Activated naive CD4-positive, alpha-beta T cell treated with anti-CD3 and anti-CD28 coated beads, Interleukin-2, amount 50 U/mL, for 24 hours (primary cell): ENCODE results near the gene SLC2A8.

Experiments
- H3K27ac Mint-ChIP-seq: one replicate; pipeline ENCODE4 v1.8.0; 2021; ENCODE audit warnings: mild to moderate bottlenecking, mixed read lengths
- H3K27me3 Mint-ChIP-seq: one replicate; pipeline ENCODE4 v1.8.0; 2021; ENCODE audit warnings: mixed read lengths
- H3K36me3 Mint-ChIP-seq: one replicate; pipeline ENCODE4 v1.8.0; 2021; ENCODE audit warnings: mixed read lengths
- H3K4me1 Mint-ChIP-seq: one replicate; pipeline ENCODE4 v1.8.0; 2021; ENCODE audit warnings: mixed read lengths
- H3K4me3 Mint-ChIP-seq: one replicate; pipeline ENCODE4 v1.8.0; 2021; ENCODE audit warnings: mild to moderate bottlenecking, mixed read lengths
- H3K9me3 Mint-ChIP-seq: one replicate; pipeline ENCODE4 v1.8.0; 2021; ENCODE audit warnings: mixed read lengths

The SLC2A8 gene

DNA sequence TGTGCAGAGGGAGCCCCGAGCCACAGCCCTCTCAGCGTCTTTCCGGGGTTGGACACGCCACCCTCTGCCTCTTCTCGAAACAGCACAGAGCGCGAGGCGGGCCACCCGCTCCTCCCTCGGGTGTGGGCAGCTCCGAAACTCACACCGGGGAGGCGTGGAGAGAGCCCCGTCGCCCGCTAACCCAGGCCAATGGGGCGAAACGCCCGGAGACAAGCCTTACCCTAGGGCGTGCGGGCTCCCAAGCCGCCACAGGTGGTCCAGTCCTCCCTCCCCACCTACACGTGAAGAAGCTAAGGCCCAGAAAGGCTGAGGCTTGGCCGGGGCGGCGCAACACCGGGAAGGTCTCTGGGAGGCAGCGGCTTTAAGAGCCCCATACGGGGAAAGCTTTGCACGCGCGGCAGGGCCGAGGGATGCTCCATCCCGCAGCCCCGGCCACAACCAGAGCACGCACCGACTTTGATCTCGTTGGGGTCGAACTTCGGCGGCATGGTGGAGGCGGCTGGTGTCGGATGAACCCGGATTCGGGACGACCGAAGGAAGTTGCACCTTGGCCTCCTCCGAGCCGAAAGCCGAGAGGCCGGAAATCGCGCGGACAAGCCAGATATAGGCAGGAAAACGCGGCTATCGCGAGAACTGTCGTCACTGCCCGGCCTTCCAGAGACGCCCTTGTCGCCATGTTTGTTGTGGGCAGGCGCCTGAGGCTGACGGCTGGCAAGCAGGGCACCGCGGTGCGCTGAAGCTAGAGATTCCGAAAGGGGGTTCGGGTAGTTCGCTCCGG lies 54.0 kb downstream of the SLC2A8 start, which contains the start of the genes LRSAM1 and RPL12:
Gene LRSAM1 (plus strand): TSS at position 681 of the 778 bp plus-strand sequence. CDS start 3,018 bp downstream, outside the sequence.
Gene RPL12 (minus strand): TSS at position 577 of the 778 bp plus-strand sequence. CDS start 89 bp downstream, at position 488.
- peaks cover 44% of the 10 kb centered on the region for H3K36me3 Mint-ChIP-seq
- H3K9me3 Mint-ChIP-seq = no peaks in the 10 kb centered on the region
- peak within 1 kb of the TSS; percentile 99 for H3K27ac Mint-ChIP-seq
- peaks cover 37% of the 10 kb centered on the region for H3K4me1 Mint-ChIP-seq
- no peaks in the 10 kb centered on the region for H3K27me3 Mint-ChIP-seq
- H3K4me3 Mint-ChIP-seq = peak within 1 kb of the TSS; percentile 95

DNA sequence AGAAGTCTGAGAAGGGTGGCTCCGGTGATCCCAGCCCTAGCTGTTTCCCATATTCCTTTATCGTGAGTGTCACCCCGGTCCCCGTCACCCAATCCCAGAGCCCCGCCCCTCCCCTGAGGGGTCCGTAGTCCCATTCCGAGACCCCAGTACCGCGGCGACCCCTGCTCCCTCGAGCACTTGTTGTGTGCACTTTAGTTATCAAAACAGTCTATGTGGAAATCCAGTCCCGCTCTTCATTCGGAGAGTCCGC lies 54.6 kb downstream of the SLC2A8 start:
- H3K27me3 Mint-ChIP-seq = no peaks in the 10 kb centered on the region
- H3K27ac Mint-ChIP-seq = peak overlapping the region; percentile 99
- H3K4me1 Mint-ChIP-seq = peaks cover 36% of the 10 kb centered on the region
- H3K9me3 Mint-ChIP-seq = no peaks in the 10 kb centered on the region
- H3K36me3 Mint-ChIP-seq = peaks cover 40% of the 10 kb centered on the region
- peak overlapping the region; percentile 95 for H3K4me3 Mint-ChIP-seq

DNA sequence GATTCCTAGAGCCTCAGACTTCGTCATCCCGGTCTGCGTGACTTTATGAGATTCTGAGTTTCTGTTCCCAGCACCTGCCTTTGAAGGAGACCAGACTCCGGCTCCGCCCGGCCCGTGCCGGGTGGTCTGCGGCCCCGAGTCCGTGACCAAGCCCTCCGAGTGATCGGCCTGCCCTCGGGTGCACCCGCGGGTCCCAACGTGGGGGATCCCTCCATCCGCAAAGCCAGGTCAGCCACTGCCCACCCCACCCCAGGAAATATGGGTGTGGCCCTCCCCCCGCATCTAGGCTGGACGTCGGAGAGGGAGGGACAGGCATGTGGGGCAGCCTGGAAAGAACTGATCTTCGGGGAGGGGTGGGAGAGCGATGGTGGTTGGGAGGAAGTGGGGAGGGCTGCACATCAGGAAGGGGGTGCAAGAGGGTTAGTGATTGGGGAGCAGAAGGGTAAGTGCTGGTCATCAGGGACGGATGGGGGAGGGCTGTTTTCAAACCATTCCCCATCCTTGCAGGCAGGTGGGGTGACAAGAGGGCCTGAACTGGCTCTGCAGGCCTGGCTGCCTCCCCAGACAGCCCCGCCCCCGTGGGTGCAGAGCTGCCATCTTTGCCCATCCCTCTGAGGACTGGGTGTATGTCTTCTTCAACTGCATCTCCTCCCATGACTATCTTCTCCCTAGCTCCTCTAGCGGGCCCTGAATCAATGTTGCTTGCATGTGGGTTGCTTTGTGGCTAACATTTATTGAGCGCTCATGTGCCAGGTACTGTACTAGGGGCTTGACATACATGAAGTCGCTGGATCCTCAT lies 55.1 kb downstream of the SLC2A8 start:
- Mint-ChIP-seq H3K4me3 (peak overlapping the region; percentile 95), H3K36me3 (peaks cover 37% of the 10 kb centered on the region), H3K9me3 (no peaks in the 10 kb centered on the region), H3K4me1 (peaks cover 33% of the 10 kb centered on the region), H3K27me3 (no peaks in the 10 kb centered on the region), H3K27ac (peak overlapping the region; percentile 99)

DNA sequence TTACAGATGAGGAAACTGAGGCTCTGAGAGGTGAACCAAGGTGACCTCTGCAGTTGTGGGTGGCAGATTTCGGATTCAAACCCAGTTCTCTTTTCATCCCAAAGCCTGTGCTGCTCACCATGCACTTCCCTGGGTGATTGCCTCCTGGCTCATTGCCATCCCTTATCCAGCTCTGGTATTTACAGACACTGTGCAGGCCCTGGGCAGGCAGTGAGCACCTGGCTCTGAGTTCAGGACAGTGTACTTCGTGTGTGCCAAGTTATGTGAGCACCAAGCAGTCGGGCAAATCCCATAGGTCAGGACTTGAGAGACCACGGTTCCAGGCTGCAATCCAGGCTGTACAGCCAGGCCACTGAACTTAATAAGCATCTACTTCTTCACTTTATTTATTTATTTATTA lies 55.7 kb downstream of the SLC2A8 start:
- peak overlapping the region; percentile 95 for H3K4me3 Mint-ChIP-seq
- no peaks in the 10 kb centered on the region for H3K27me3 Mint-ChIP-seq
- H3K27ac Mint-ChIP-seq = no peak overlapping the region
- H3K4me1 Mint-ChIP-seq = peaks cover 28% of the 10 kb centered on the region
- no peaks in the 10 kb centered on the region for H3K9me3 Mint-ChIP-seq
- peaks cover 33% of the 10 kb centered on the region for H3K36me3 Mint-ChIP-seq

DNA sequence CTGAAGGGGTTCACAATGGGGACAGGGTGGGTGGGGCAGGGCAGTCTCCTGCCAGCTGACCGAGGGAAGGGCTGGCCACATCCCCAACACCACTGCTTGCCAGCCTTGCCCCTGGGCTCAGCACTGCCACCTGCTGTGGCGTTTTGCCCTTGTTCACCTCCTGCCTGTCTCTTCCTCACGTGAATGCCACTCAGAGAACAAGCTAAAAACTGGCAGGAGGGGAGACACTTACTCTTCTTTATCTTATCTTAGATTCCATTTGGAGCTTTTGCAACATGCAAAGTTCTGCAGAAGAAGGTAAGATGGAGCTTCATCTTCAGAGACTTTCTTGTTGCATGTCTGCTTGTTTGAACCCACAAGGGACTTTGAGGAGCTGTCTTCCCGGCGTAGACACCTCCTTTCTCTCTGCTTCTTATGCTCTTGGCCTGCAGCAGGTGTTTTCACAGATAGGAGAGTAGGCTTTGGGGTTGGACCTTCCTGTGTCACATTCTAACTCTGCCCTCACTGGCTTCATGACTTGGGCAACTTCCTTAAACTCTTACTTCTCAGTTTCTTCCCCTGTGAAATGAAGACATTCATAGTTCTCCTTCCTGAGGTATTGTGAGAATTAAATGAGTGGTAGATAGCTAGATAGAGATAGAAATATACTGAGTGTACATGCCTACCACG lies 58.5 kb downstream of the SLC2A8 start:
- H3K4me3 Mint-ChIP-seq = no peak overlapping the region
- peaks cover 13% of the 10 kb centered on the region for H3K4me1 Mint-ChIP-seq
- H3K27me3 Mint-ChIP-seq = no peaks in the 10 kb centered on the region
- no peaks in the 10 kb centered on the region for H3K9me3 Mint-ChIP-seq
- no peak overlapping the region for H3K27ac Mint-ChIP-seq
- peaks cover 11% of the 10 kb centered on the region for H3K36me3 Mint-ChIP-seq

DNA sequence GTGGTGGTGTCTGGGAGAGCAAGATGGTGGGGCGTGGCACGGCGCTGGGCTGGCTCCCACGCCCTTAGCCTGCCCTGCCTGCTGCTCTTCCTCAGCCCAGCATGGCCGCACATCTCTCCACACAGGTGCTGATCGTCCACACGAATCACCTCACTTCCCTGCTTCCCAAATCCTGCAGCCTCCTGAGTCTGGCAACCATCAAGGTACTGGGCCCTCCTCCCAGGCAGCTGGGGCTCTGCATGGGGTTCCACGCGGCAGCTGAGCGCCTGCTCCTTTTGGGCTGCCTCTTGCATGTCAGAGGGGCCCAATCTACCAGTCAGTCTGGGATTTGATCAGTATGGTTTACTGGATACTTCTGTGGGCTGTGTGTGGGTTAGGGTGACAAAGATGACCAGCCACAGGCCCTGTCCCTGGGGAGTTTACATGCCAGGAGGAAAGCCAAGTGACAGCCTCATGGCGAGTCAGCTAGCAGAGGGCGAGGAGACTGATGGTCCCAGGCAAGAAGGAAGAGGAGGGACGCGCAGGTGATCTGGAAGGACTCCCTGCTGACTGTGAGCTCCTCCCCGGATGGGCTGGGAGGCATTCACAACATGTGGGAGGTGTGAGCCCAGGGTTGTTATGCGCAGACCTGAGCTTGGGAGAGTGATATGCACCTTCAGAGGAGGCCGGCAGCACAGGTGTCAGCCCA lies 60.4 kb downstream of the SLC2A8 start:
- Mint-ChIP-seq H3K9me3 (no peaks in the 10 kb centered on the region), H3K27ac (no peak overlapping the region), H3K36me3 (peaks cover 7% of the 10 kb centered on the region), H3K4me1 (peaks cover 9% of the 10 kb centered on the region), H3K4me3 (no peak overlapping the region), H3K27me3 (no peaks in the 10 kb centered on the region)
